ENCODE data around the gene FMNL3. TPM values are rescaled to one million over a fixed set of nuclear protein-coding genes. Genes with fewer than 3 reads are reported as not detected.
"Not testable (repeated sequence)": the region's sequence is repeated elsewhere in the genome, so short reads cannot be mapped to it uniquely, and the experiment has no call there.

FMNL3 gene
- total RNA-seq, 1 donor from 2014 or later: 17.3 TPM

DNA sequence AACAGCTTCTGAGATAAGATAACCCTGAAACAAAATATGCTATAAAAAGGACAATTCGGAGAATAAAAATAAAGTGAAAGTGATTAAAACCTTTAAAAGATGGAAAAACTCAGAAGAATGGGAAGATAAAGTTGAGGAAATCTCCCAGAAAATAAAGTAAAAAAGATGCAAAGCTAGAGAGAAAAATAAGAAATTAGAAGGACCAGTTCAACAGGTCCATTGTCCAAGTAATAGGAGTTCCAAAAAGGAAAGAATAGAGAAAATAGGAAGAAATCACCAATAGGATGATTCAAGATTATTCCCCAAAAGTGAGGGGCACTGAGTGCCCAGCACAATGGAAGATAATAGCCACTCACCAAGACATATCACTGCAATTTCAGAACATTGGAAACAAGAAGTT is 88.6 kb downstream of the FMNL3 start:
- Histone ChIP-seq H3K79me2 (ENCODE audit: low read depth) (no peaks in the 10 kb centered on the region), H3K27ac (no peak overlapping the region), H3K4me2 (no peak overlapping the region), H3F3A (ENCODE audit: low read depth) (peaks cover 24% of the 10 kb centered on the region), H2AFZ (replicated peaks) (no peak overlapping the region), H3K4me1 (peaks cover 12% of the 10 kb centered on the region), H3K9ac (no peak overlapping the region), H4K20me1 (ENCODE audit: low read depth) (no peaks in the 10 kb centered on the region), H3K36me3 (no peaks in the 10 kb centered on the region), H3K4me3 (no peak overlapping the region), H3K27me3 (peaks cover 13% of the 10 kb centered on the region), H3K9me3 (ENCODE audit: low read depth) (no peaks in the 10 kb centered on the region)
- Mint-ChIP-seq H3K36me3 (no peaks in the 10 kb centered on the region), H3K9me3 (peaks cover 6% of the 10 kb centered on the region), H3K4me1 (peaks cover 17% of the 10 kb centered on the region), H3K4me3 (no peak overlapping the region), H3K27me3 (ENCODE audit: insufficient read depth, low read depth) (peaks cover 16% of the 10 kb centered on the region), H3K27ac (no peak overlapping the region)
- DNase-seq (ENCODE audit: low spot score): no peak
- TF ChIP-seq EZH2 (IDR thresholded peaks at IDR 0.05): no peak
- TF ChIP-seq EZH2phosphoT487 (IDR thresholded peaks at IDR 0.05): no peak
- TF ChIP-seq, protein P1, sequence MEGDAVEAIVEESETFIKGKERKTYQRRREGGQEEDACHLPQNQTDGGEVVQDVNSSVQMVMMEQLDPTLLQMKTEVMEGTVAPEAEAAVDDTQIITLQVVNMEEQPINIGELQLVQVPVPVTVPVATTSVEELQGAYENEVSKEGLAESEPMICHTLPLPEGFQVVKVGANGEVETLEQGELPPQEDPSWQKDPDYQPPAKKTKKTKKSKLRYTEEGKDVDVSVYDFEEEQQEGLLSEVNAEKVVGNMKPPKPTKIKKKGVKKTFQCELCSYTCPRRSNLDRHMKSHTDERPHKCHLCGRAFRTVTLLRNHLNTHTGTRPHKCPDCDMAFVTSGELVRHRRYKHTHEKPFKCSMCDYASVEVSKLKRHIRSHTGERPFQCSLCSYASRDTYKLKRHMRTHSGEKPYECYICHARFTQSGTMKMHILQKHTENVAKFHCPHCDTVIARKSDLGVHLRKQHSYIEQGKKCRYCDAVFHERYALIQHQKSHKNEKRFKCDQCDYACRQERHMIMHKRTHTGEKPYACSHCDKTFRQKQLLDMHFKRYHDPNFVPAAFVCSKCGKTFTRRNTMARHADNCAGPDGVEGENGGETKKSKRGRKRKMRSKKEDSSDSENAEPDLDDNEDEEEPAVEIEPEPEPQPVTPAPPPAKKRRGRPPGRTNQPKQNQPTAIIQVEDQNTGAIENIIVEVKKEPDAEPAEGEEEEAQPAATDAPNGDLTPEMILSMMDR (IDR thresholded peaks at IDR 0.05): no peak

DNA sequence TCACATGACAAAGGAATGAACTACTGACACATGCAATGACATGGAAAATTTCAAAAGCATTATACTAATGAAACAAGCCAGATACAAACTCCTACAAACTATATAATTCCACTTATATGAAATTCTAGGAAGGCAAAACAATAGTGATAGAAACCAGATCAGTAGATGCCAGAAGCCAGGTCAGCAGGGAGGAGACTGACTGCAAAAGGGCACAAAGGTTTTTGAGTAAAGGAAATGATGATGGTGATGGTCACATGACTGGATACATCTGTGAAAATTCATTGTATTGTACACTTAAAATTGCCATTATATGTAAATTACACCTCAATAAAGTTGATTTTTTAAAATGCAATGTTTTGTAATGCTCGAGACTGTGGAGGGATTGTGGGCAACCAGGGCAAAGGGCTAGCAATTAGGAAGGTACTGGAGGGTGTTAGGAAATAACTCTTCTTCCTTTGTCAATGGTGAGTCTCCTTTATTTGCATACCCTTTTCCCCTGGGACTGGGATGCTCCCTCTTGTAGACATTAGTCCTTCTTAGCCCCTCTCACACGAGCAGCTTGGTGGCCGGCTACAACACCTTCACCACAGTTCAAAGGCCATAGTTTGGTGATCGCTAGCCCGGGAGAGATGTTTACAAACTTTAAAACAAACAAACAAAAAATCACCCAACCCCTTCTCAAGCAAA is 90.5 kb downstream of the FMNL3 start:
- H3K4me3 ChIP-seq: no peak overlapping the region
- no peak for DNase-seq (ENCODE audit: low spot score)
- no peaks in the 10 kb centered on the region for H3K36me3 ChIP-seq
- Mint-ChIP-seq H3K4me1 (peaks cover 8% of the 10 kb centered on the region), H3K4me3 (no peak overlapping the region), H3K27me3 (ENCODE audit: insufficient read depth, low read depth) (peaks cover 16% of the 10 kb centered on the region), H3K36me3 (peaks cover 3% of the 10 kb centered on the region), H3K27ac (no peak overlapping the region), H3K9me3 (peaks cover 13% of the 10 kb centered on the region)
- no peaks in the 10 kb centered on the region for H3K9me3 ChIP-seq (ENCODE audit: low read depth)
- no peak overlapping the region for H3K27ac ChIP-seq
- H3K27me3 ChIP-seq: peaks cover 9% of the 10 kb centered on the region
- peaks cover 3% of the 10 kb centered on the region for H3K4me1 ChIP-seq
- no peak for TF ChIP-seq EZH2 (IDR thresholded peaks at IDR 0.05)
- H2AFZ ChIP-seq (replicated peaks): no peak overlapping the region
- H3K4me2 ChIP-seq: no peak overlapping the region
- H3K9ac ChIP-seq: no peak overlapping the region
- no peaks in the 10 kb centered on the region for H4K20me1 ChIP-seq (ENCODE audit: low read depth)
- no peaks in the 10 kb centered on the region for H3K79me2 ChIP-seq (ENCODE audit: low read depth)
- peaks cover 9% of the 10 kb centered on the region for H3F3A ChIP-seq (ENCODE audit: low read depth)

DNA sequence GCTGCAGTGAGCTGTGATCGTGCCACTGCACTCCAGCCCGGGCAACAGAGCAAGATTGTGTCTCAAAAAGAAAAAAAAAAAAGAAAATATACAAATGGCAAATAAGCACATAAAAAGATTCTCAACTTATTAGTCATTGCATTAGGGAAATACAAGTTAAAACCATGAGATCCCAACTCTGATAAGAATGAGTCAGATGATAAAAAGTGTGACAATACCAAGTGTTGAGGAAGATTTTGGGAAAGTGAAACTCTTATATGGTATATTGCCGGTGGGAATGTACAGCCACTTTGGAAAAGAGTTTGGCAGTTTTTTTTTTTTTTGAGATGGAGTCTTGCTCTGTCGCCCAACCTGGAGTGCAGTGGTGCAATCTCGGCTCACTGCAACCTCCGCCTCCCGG is 91.5 kb downstream of the FMNL3 start:
- H3K4me3 Mint-ChIP-seq: no peak overlapping the region
- no peaks in the 10 kb centered on the region for H3K36me3 ChIP-seq
- H2AFZ ChIP-seq (replicated peaks): no peak overlapping the region
- no peaks in the 10 kb centered on the region for H3K4me1 ChIP-seq
- H3K79me2 ChIP-seq (ENCODE audit: low read depth): no peaks in the 10 kb centered on the region
- H3K36me3 Mint-ChIP-seq: peaks cover 3% of the 10 kb centered on the region
- no peaks in the 10 kb centered on the region for H4K20me1 ChIP-seq (ENCODE audit: low read depth)
- H3K9ac ChIP-seq: no peak overlapping the region
- H3K27ac ChIP-seq: no peak overlapping the region
- no peak for DNase-seq (ENCODE audit: low spot score)
- peaks cover 18% of the 10 kb centered on the region for H3K27me3 Mint-ChIP-seq (ENCODE audit: insufficient read depth, low read depth)
- TF ChIP-seq EZH2phosphoT487 (IDR thresholded peaks at IDR 0.05): no peak
- no peak for TF ChIP-seq EZH2 (IDR thresholded peaks at IDR 0.05)
- TF ChIP-seq, protein P1 (IDR thresholded peaks at IDR 0.05): no peak
- peaks cover 13% of the 10 kb centered on the region for H3K9me3 Mint-ChIP-seq
- no peak overlapping the region for H3K4me2 ChIP-seq
- H3K27me3 ChIP-seq: no peaks in the 10 kb centered on the region
- H3K4me1 Mint-ChIP-seq: no peaks in the 10 kb centered on the region
- H3K4me3 ChIP-seq: no peak overlapping the region
- H3K9me3 ChIP-seq (ENCODE audit: low read depth): no peaks in the 10 kb centered on the region
- H3F3A ChIP-seq (ENCODE audit: low read depth): no peaks in the 10 kb centered on the region
- no peak overlapping the region for H3K27ac Mint-ChIP-seq

DNA sequence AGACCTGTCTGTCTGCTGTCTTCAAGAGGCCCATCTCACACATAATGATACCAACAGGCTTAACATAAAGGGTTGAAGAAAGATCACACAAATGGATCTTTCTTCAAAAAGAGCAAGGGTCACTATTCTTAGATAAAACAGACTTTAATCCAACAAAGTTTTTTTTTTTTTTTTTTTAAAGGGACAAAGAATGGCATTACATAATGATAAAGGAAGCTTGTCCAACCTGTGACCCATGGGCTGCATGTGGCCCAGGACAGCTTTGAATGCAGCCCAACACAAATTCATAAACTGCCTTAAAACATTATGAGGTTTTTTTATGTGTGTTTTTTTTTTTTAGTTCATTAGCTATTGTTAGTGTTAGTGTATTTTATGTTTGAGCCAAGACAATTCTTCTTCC is 95.0 kb downstream of the FMNL3 start:
- Mint-ChIP-seq H3K9me3 (peaks cover 27% of the 10 kb centered on the region), H3K4me1 (no peaks in the 10 kb centered on the region), H3K27me3 (ENCODE audit: insufficient read depth, low read depth) (peaks cover 10% of the 10 kb centered on the region), H3K27ac (no peak overlapping the region), H3K4me3 (no peak overlapping the region), H3K36me3 (peaks cover 7% of the 10 kb centered on the region)
- H3K4me1 ChIP-seq: no peaks in the 10 kb centered on the region
- peaks cover 7% of the 10 kb centered on the region for H3F3A ChIP-seq (ENCODE audit: low read depth)
- no peak for DNase-seq (ENCODE audit: low spot score)
- no peaks in the 10 kb centered on the region for H3K79me2 ChIP-seq (ENCODE audit: low read depth)
- H3K9ac ChIP-seq: no peak overlapping the region
- no peak for TF ChIP-seq EZH2phosphoT487 (IDR thresholded peaks at IDR 0.05)
- TF ChIP-seq, protein P1 (IDR thresholded peaks at IDR 0.05): no peak
- no peak for TF ChIP-seq EZH2 (IDR thresholded peaks at IDR 0.05)
- no peaks in the 10 kb centered on the region for H3K36me3 ChIP-seq
- no peak overlapping the region for H2AFZ ChIP-seq (replicated peaks)
- no peak overlapping the region for H3K4me3 ChIP-seq
- no peaks in the 10 kb centered on the region for H4K20me1 ChIP-seq (ENCODE audit: low read depth)
- H3K9me3 ChIP-seq (ENCODE audit: low read depth): no peaks in the 10 kb centered on the region
- H3K4me2 ChIP-seq: no peak overlapping the region
- no peak overlapping the region for H3K27ac ChIP-seq
- no peaks in the 10 kb centered on the region for H3K27me3 ChIP-seq

DNA sequence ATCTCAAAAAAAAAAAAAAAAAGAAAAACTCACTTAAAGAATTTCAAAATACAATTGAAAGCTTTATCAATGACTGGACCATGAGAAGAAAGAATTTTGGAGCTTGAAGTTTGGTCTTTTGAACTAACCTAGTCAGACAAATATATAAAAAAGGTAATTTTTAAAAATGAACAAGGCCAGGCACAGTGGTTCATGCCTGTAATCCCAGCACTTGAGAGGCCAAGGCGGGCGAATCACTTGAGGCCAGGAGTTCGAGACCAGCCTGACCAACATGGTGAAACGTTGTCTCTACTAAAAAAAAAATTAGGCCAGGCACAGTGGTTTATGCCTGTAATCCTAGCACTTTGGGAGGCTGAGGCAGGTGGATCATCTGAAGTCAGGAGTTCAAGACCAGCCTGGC is 96.4 kb downstream of the FMNL3 start:
- not testable (repeated sequence) for H3K27ac Mint-ChIP-seq; H3K4me1 Mint-ChIP-seq; H3K36me3 Mint-ChIP-seq; H3K4me2 ChIP-seq; H3F3A ChIP-seq (ENCODE audit: low read depth); H3K27ac ChIP-seq; H3K27me3 ChIP-seq; H3K27me3 Mint-ChIP-seq (ENCODE audit: insufficient read depth, low read depth); H2AFZ ChIP-seq (replicated peaks); DNase-seq (ENCODE audit: low spot score); H3K4me1 ChIP-seq; H4K20me1 ChIP-seq (ENCODE audit: low read depth); H3K4me3 Mint-ChIP-seq; H3K79me2 ChIP-seq (ENCODE audit: low read depth); H3K36me3 ChIP-seq; H3K4me3 ChIP-seq; H3K9me3 ChIP-seq (ENCODE audit: low read depth); H3K9ac ChIP-seq
- H3K9me3 Mint-ChIP-seq: peaks cover 27% of the 10 kb centered on the region

Measured in neural progenitor cell (in vitro differentiated cells).